ENCODE results near the gene ECPAS. TPM values are rescaled to one million over a fixed set of nuclear protein-coding genes. Genes with fewer than 3 reads are reported as not detected.
"Not testable (repeated sequence)": the region's sequence is repeated elsewhere in the genome, so short reads cannot be mapped to it uniquely, and the experiment has no call there.

Gene ECPAS
- total and polyA plus RNA-seq, 2 donors from 2014 or later: 28.1 to 83.7 TPM

GRCh38 chr9:111411266-111411665, 72.9 kb downstream of the ECPAS start:
- Histone ChIP-seq H3K9ac (ENCODE audit: low read length in 3 of 3) (no peak overlapping the region), H3K36me3 (ENCODE audit: control insufficient read depth in 2 of 3, insufficient read depth in 3 of 3, low read length in 3 of 3) (peaks cover 10 to 62% (median 35%) of the 10 kb centered on the region in 3 donors), H3K4me3 (ENCODE audit: low read length in 3 of 3) (no peak overlapping the region), H3K9me3 (ENCODE audit: control insufficient read depth in 2 of 3, insufficient read depth in 1 of 3, low read length in 3 of 3) (no peaks in the 10 kb centered on the region), H3K27me3 (ENCODE audit: control insufficient read depth, insufficient read depth, low read length) (no peaks in the 10 kb centered on the region), H3K27ac (ENCODE audit: low read depth in 2 of 2, low read length in 2 of 2) (no peak overlapping the region), H3K4me1 (ENCODE audit: control insufficient read depth in 2 of 3, insufficient read depth in 2 of 3, low read depth in 1 of 3, low read length in 3 of 3) (no peaks in the 10 kb centered on the region)
- FAIRE-seq (no peak), DNase-seq (no peak)
- TF ChIP-seq, protein P1, sequence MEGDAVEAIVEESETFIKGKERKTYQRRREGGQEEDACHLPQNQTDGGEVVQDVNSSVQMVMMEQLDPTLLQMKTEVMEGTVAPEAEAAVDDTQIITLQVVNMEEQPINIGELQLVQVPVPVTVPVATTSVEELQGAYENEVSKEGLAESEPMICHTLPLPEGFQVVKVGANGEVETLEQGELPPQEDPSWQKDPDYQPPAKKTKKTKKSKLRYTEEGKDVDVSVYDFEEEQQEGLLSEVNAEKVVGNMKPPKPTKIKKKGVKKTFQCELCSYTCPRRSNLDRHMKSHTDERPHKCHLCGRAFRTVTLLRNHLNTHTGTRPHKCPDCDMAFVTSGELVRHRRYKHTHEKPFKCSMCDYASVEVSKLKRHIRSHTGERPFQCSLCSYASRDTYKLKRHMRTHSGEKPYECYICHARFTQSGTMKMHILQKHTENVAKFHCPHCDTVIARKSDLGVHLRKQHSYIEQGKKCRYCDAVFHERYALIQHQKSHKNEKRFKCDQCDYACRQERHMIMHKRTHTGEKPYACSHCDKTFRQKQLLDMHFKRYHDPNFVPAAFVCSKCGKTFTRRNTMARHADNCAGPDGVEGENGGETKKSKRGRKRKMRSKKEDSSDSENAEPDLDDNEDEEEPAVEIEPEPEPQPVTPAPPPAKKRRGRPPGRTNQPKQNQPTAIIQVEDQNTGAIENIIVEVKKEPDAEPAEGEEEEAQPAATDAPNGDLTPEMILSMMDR (IDR thresholded peaks at IDR 0.05; ENCODE audit: borderline replicate concordance, extremely low read depth, insufficient read depth): no peak
- intact Hi-C loops (cut with DNase I): no loop called here

DNA sequence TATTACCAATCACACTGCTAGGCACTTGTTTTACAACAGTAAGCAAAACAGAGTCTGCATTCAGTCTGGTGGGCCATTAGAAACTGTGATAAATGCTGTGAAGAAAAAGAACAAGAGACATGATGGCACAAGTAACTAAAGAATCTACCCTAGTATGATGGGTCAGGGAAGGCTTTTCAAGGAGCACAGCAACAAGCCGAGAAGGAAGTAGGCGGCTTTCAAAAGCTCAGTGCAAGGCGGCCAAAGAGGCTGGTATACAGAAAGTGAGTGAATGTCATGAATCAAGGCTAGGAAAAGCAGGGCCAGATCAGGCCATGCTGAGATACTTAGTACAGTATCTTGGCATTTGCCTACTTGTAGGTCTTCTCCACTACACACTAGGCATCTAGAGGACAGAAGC, 76.4 kb downstream of the ECPAS start:
- intact Hi-C loops (cut with DNase I): no loop called here
- TF ChIP-seq, protein P1 (IDR thresholded peaks at IDR 0.05; ENCODE audit: borderline replicate concordance, extremely low read depth, insufficient read depth): no peak
- Histone ChIP-seq H3K9me3 (ENCODE audit: control insufficient read depth in 2 of 3, insufficient read depth in 1 of 3, low read length in 3 of 3) (peaks cover 0 to 5% (median 0%) of the 10 kb centered on the region in 3 donors), H3K4me1 (ENCODE audit: control insufficient read depth in 2 of 3, insufficient read depth in 2 of 3, low read depth in 1 of 3, low read length in 3 of 3) (no peaks in the 10 kb centered on the region), H3K27me3 (ENCODE audit: control insufficient read depth, insufficient read depth, low read length) (no peaks in the 10 kb centered on the region), H3K4me3 (ENCODE audit: low read length in 3 of 3) (no peak overlapping the region), H3K36me3 (ENCODE audit: control insufficient read depth in 2 of 3, insufficient read depth in 3 of 3, low read length in 3 of 3) (peaks cover 10 to 50% (median 27%) of the 10 kb centered on the region in 3 donors), H3K27ac (ENCODE audit: low read depth in 2 of 2, low read length in 2 of 2) (no peak overlapping the region), H3K9ac (ENCODE audit: low read length in 3 of 3) (no peak overlapping the region)
- no peak for DNase-seq
- no peak for FAIRE-seq

- Histone ChIP-seq H3K36me3 (ENCODE audit: control insufficient read depth in 2 of 3, insufficient read depth in 3 of 3, low read length in 3 of 3) (peaks cover 4 to 33% (median 23%) of the 10 kb centered on the region in 3 donors), H3K9me3 (ENCODE audit: control insufficient read depth in 2 of 3, insufficient read depth in 1 of 3, low read length in 3 of 3) (peaks cover 0 to 5% (median 0%) of the 10 kb centered on the region in 3 donors), H3K27ac (ENCODE audit: low read depth in 2 of 2, low read length in 2 of 2) (no peak overlapping the region), H3K4me1 (ENCODE audit: control insufficient read depth in 2 of 3, insufficient read depth in 2 of 3, low read depth in 1 of 3, low read length in 3 of 3) (no peaks in the 10 kb centered on the region), H3K27me3 (ENCODE audit: control insufficient read depth, insufficient read depth, low read length) (no peaks in the 10 kb centered on the region), H3K4me3 (ENCODE audit: low read length in 3 of 3) (no peak overlapping the region), H3K9ac (ENCODE audit: low read length in 3 of 3) (no peak overlapping the region)
- no peak for DNase-seq
- TF ChIP-seq, protein P1 (IDR thresholded peaks at IDR 0.05; ENCODE audit: borderline replicate concordance, extremely low read depth, insufficient read depth): no peak
- FAIRE-seq: no peak
- intact Hi-C loops (cut with DNase I): no loop called here
These were observed 78.5 kb downstream of the ECPAS start for GRCh38 chr9:111405701-111406100.

GRCh38 chr9:111401486-111401885, 82.7 kb downstream of the ECPAS start:
- peaks cover 0 to 25% (median 11%) of the 10 kb centered on the region in 3 donors for H3K36me3 ChIP-seq (ENCODE audit: control insufficient read depth in 2 of 3, insufficient read depth in 3 of 3, low read length in 3 of 3)
- intact Hi-C loops (cut with DNase I); DNase-seq; H3K9ac ChIP-seq (ENCODE audit: low read length in 3 of 3); H3K27ac ChIP-seq (ENCODE audit: low read depth in 2 of 2, low read length in 2 of 2); H3K27me3 ChIP-seq (ENCODE audit: control insufficient read depth, insufficient read depth, low read length); H3K4me1 ChIP-seq (ENCODE audit: control insufficient read depth in 2 of 3, insufficient read depth in 2 of 3, low read depth in 1 of 3, low read length in 3 of 3); H3K4me3 ChIP-seq (ENCODE audit: low read length in 3 of 3); H3K9me3 ChIP-seq (ENCODE audit: control insufficient read depth in 2 of 3, insufficient read depth in 1 of 3, low read length in 3 of 3); FAIRE-seq: not testable (repeated sequence)

Data from kidney (tissue), 14 donors.